OCI-LY1 (cell line): ENCODE measurements around the gene MED13L.

Experiments used
- H2AFZ ChIP-seq: fragments of 200-600 bp; sonication (generic), shearing (Covaris generic); 2 replicates; pipeline ENCODE4 v1.6.0; 2014; ENCODE audit warnings: antibody characterized with exemption, mild to moderate bottlenecking, low read length
- H3F3A ChIP-seq: fragments of 200-600 bp; sonication (generic), shearing (Covaris generic); 2 replicates; pipeline ENCODE4 v1.6.0; 2014; ENCODE audit warnings: mild to moderate bottlenecking, antibody characterized with exemption, low read length, moderate library complexity; ENCODE audit not compliant: insufficient read depth
- H3K27ac ChIP-seq: fragments of 200-600 bp; sonication (generic); 2 replicates; pipeline ENCODE4 v1.5.1; 2014; ENCODE audit warnings: low read length, mixed run types, mild to moderate bottlenecking, low read depth; ENCODE audit not compliant: poor library complexity, severe bottlenecking
- H3K27me3 ChIP-seq: fragments of 200-600 bp; sonication (generic); 2 replicates; pipeline ENCODE4 v1.6.0; 2014; ENCODE audit warnings: antibody characterized with exemption, mild to moderate bottlenecking, low read length, moderate library complexity; ENCODE audit not compliant: insufficient read depth
- H3K36me3 ChIP-seq: fragments of 200-600 bp; sonication (generic); 2 replicates; pipeline ENCODE4 v1.6.1; 2014; ENCODE audit warnings: mild to moderate bottlenecking, antibody characterized with exemption, low read length, moderate library complexity, mixed read lengths; ENCODE audit not compliant: insufficient read depth
- H3K4me1 ChIP-seq: fragments of 200-600 bp; sonication (generic); 2 replicates; pipeline ENCODE4 v1.5.1; 2014; ENCODE audit warnings: mild to moderate bottlenecking, low read length, moderate library complexity; ENCODE audit not compliant: insufficient read depth, severe bottlenecking
- H3K4me2 ChIP-seq: fragments of 200-600 bp; sonication (generic), shearing (Covaris generic); 2 replicates; pipeline ENCODE4 v1.6.1; 2014; ENCODE audit warnings: low read length
- H3K4me3 ChIP-seq: fragments of 200-600 bp; sonication (generic); 2 replicates; pipeline ENCODE4 v1.5.1; 2014; ENCODE audit warnings: low read length, low read depth, mild to moderate bottlenecking, mixed read lengths; ENCODE audit not compliant: poor library complexity, severe bottlenecking
- H3K79me2 ChIP-seq: fragments of 200-600 bp; shearing (Covaris generic); 2 replicates; pipeline ENCODE4 v1.6.1; 2016; ENCODE audit warnings: mixed run types, low read length, mixed read lengths; ENCODE audit not compliant: insufficient read depth
- H3K9ac ChIP-seq: fragments of 200-600 bp; sonication (generic), shearing (Covaris generic); 2 replicates; pipeline ENCODE4 v1.6.1; 2014; ENCODE audit warnings: mild to moderate bottlenecking, low read length, mixed read lengths
- H3K9me2 ChIP-seq: fragments of 200-600 bp; sonication (generic), shearing (Covaris generic); 2 replicates; pipeline ENCODE4 v1.6.1; 2014; ENCODE audit warnings: low read depth, mild to moderate bottlenecking, low read length, mixed read lengths
- H3K9me3 ChIP-seq: fragments of 200-600 bp; shearing (Covaris generic); 2 replicates; pipeline ENCODE4 v1.6.1; 2014; ENCODE audit warnings: low read length, mixed read lengths
- H4K20me1 ChIP-seq: fragments of 200-600 bp; sonication (generic), shearing (Covaris generic); 2 replicates; pipeline ENCODE4 v1.6.0; 2016; ENCODE audit warnings: mild to moderate bottlenecking, low read length; ENCODE audit not compliant: insufficient read depth
- CTCF ChIP-seq: fragments of 200-600 bp; sonication (generic), shearing (Covaris generic); IDR thresholded peaks from 2 replicates; pipeline ENCODE4 v1.5.1; 2017; ENCODE audit warnings: mild to moderate bottlenecking, antibody characterized with exemption, low read length, moderate library complexity, mixed read lengths
- EZH2 ChIP-seq: fragments of 200-600 bp; sonication (generic), shearing (Covaris generic); IDR thresholded peaks from 2 replicates; pipeline ENCODE4 v1.8.0; 2017; ENCODE audit warnings: borderline replicate concordance, mixed run types, mild to moderate bottlenecking, antibody characterized with exemption, low read length, moderate library complexity, mixed read lengths

The MED13L gene

GRCh38 chr12:116308647-116309046, 31.2 kb upstream of the MED13L start:
- Histone ChIP-seq H3K79me2 (no peaks in the 10 kb centered on the region), H3K36me3 (no peaks in the 10 kb centered on the region), H3K27me3 (peaks cover 5% of the 10 kb centered on the region; the same call in 1 of the 2 replicates), H3K4me1 (no peaks in the 10 kb centered on the region), H4K20me1 (no peaks in the 10 kb centered on the region), H3K9me3 (no peaks in the 10 kb centered on the region), H3K9ac (no peak overlapping the region), H3K4me2 (no peak overlapping the region), H2AFZ (no peak overlapping the region), H3K4me3 (no peak overlapping the region), H3K27ac (no peak overlapping the region), H3K9me2 (no peaks in the 10 kb centered on the region), H3F3A (no peaks in the 10 kb centered on the region)
- TF ChIP-seq EZH2 (no peak), CTCF (no peak)

GRCh38 chr12:116306968-116307367, 29.5 kb upstream of the MED13L start:
- Histone ChIP-seq H2AFZ (no peak overlapping the region), H3K4me3 (no peak overlapping the region), H3K27me3 (peaks cover 5% of the 10 kb centered on the region; the same call in 1 of the 2 replicates), H4K20me1 (no peaks in the 10 kb centered on the region), H3K79me2 (no peaks in the 10 kb centered on the region), H3K27ac (no peak overlapping the region), H3K4me2 (no peak overlapping the region), H3K9me3 (no peaks in the 10 kb centered on the region), H3F3A (no peaks in the 10 kb centered on the region), H3K4me1 (no peaks in the 10 kb centered on the region), H3K9ac (no peak overlapping the region), H3K9me2 (no peaks in the 10 kb centered on the region), H3K36me3 (no peaks in the 10 kb centered on the region)
- TF ChIP-seq EZH2 = no peak
- no peak for TF ChIP-seq CTCF

GRCh38 chr12:116306506-116306905, 29.0 kb upstream of the MED13L start:
- no peak for TF ChIP-seq CTCF
- no peak overlapping the region for H2AFZ ChIP-seq
- no peaks in the 10 kb centered on the region for H3F3A ChIP-seq
- H3K4me1 ChIP-seq = no peaks in the 10 kb centered on the region
- peaks cover 5% of the 10 kb centered on the region; the same call in 1 of the 2 replicates for H3K27me3 ChIP-seq
- no peaks in the 10 kb centered on the region for H3K36me3 ChIP-seq
- no peak overlapping the region for H3K27ac ChIP-seq
- no peaks in the 10 kb centered on the region for H3K79me2 ChIP-seq
- no peak overlapping the region for H3K9ac ChIP-seq
- no peaks in the 10 kb centered on the region for H3K9me3 ChIP-seq
- H4K20me1 ChIP-seq = no peaks in the 10 kb centered on the region
- H3K4me2 ChIP-seq = no peak overlapping the region
- no peak overlapping the region for H3K4me3 ChIP-seq
- no peaks in the 10 kb centered on the region for H3K9me2 ChIP-seq
